Activated CD8-positive, alpha-beta memory T cell treated with anti-CD3 and anti-CD28 coated beads, Interleukin-2, amount 10 ng/mL, durations not matched to agents 7 days and 5 days (primary cell): ENCODE measurements around the gene MRRF. TPM values are rescaled to one million over a fixed set of nuclear protein-coding genes. Genes with fewer than 3 reads are reported as not detected.

Experiments used
- ATAC-seq: fragments of 150-1000 bp; cut with Tn5 transposase; one replicate; pipeline ENCODE4 v1.10.0; 2021; ENCODE audit warnings: moderate library complexity
- CTCF ChIA-PET: fragments of 350-600 bp; sonication (Branson Sonifier 250); formaldehyde crosslinking; loops from one replicate; lab custom pipeline; 2021; ENCODE audit warnings: antibody characterized with exemption; lab: Charles Lee
- DNase-seq: peaks from one replicate; pipeline ENCODE4 v3.0.0-alpha.2; 2020
- H3K27ac Mint-ChIP-seq: one replicate; pipeline ENCODE4 v1.8.0; 2021; ENCODE audit warnings: mild to moderate bottlenecking, mixed read lengths
- H3K27me3 Mint-ChIP-seq: one replicate; pipeline ENCODE4 v1.8.0; 2021; ENCODE audit warnings: mixed read lengths
- H3K36me3 Mint-ChIP-seq: one replicate; pipeline ENCODE4 v1.8.0; 2021; ENCODE audit warnings: mild to moderate bottlenecking, mixed read lengths
- H3K4me1 Mint-ChIP-seq: one replicate; pipeline ENCODE4 v1.8.0; 2021; ENCODE audit warnings: mixed read lengths
- H3K4me3 Mint-ChIP-seq: one replicate; pipeline ENCODE4 v1.8.0; 2021; ENCODE audit warnings: mild to moderate bottlenecking, moderate library complexity, mixed read lengths
- H3K9me3 Mint-ChIP-seq: one replicate; pipeline ENCODE4 v1.8.0; 2022; ENCODE audit warnings: low read depth, mixed read lengths
- total RNA-seq, 2 experiments: library from RNA; stranded (reverse); gene quantifications; one replicate each; pipeline ENCODE4 v1.2.3, GENCODE V29; 2021

The MRRF gene
- total RNA-seq, 2 experiments from 2014 or later: 27.9 to 39.5 TPM

DNA sequence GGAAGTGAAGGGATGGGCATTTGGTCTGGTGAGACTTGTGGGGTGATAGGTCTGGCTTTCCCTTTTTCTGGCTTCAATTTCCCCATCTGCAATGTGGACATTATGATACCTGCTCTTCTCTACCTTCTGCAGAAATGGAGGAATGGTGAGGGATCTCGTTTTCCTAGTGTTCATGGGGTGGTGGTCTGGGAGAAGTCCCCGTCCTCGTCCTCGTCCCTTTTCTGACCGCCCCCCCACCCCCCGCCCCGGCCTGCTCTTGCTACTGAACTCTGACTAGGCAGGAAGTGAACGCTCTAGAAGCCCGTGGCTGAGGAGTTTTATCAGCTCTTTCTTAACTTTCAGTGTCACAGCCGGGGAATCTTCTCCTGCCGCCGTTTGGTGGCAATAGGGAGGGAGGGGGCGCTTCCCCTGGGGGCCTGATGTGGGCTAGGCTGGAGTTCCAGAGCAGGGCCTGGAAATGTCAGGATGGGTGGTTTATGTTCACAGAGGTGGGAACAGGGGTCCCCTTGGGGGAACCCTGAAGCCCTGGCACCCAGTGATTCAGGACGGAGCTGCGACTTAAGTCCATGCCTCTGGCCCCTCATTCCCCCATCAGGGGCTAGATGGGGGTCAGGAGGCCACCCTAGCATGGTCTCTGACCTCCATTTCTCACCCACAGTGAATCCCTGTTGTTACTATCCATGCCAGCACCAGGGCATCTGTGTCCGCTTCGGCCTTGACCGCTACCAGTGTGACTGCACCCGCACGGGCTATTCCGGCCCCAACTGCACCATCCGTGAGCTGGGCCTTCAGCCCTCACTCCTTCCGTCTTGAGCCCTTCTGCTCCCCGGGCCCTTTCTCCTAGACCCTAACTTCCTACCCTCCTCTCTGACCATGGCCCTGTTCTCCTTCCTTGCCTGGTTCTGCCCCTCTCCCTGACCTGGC, 112.8 kb downstream of the MRRF start:
- no peak for ATAC-seq
- no peak for DNase-seq
- CTCF ChIA-PET: no interaction called here
- Mint-ChIP-seq H3K4me1 (no peaks in the 10 kb centered on the region), H3K9me3 (peaks cover 6% of the 10 kb centered on the region), H3K4me3 (no peak overlapping the region), H3K27ac (no peak overlapping the region), H3K36me3 (no peaks in the 10 kb centered on the region), H3K27me3 (peaks cover 13% of the 10 kb centered on the region)

DNA sequence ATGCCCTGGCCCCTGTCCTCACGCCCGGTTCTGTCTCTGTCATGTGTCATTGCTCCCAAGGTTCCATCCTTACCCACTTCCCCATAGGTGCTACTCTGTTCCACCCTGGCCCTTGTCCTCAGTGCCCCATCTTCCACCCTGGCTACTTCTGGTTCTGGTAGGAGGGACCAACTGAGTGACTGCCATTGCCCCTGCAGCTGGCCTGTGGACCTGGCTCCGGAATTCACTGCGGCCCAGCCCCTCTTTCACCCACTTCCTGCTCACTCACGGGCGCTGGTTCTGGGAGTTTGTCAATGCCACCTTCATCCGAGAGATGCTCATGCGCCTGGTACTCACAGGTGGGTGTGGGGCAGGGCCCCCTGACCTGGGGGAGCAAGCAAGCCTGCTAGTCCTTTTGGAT, 113.6 kb downstream of the MRRF start:
- CTCF ChIA-PET: no interaction called here
- H3K27ac Mint-ChIP-seq: no peak overlapping the region
- H3K27me3 Mint-ChIP-seq: peaks cover 11% of the 10 kb centered on the region
- DNase-seq: no peak
- H3K4me1 Mint-ChIP-seq: no peaks in the 10 kb centered on the region
- no peak for ATAC-seq
- peaks cover 6% of the 10 kb centered on the region for H3K9me3 Mint-ChIP-seq
- H3K4me3 Mint-ChIP-seq: no peak overlapping the region
- no peaks in the 10 kb centered on the region for H3K36me3 Mint-ChIP-seq

DNA sequence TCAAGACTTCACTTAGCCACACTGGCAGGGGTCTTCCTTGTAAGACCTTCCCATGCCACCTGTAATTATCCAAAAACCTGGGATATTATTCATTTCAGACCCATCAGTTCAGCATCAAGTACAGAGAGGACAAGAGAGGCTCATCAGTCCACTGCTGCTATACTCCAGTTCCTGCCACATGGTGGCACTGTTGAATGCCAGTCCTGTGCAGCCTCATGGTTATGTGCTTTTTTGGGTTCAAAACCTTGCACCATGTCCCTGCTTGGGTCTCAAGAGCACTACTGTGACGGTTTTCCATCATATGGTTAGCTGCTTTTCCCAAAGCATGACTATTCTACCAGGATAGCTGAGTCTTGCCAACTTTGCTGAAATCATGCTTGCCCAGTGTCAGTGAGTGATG, 114.7 kb downstream of the MRRF start:
- H3K27ac Mint-ChIP-seq: no peak overlapping the region
- H3K36me3 Mint-ChIP-seq: no peaks in the 10 kb centered on the region
- no peak overlapping the region for H3K4me3 Mint-ChIP-seq

DNA sequence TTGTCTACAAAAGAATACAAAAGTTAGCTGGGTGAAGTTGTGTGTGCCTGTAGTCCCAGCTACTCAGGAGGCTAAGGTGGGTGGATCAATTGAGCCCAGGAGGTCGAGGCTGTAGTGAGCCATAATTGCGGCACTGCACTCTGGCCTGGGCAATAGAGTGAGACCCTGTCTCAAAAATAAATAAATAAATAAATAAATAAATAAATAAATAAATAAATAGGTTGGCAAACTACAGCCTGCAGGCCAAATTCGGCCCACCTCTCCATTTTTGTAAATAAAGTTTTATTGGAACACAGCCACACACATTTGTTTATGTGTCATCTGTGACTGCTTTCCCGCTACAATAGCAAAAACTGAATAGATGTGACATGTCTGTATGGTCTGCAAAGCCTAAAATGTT, 115.6 kb downstream of the MRRF start:
- H3K4me1 Mint-ChIP-seq: no peaks in the 10 kb centered on the region
- no peak for ATAC-seq
- DNase-seq: no peak
- peaks cover 11% of the 10 kb centered on the region for H3K27me3 Mint-ChIP-seq
- H3K36me3 Mint-ChIP-seq: no peaks in the 10 kb centered on the region
- peaks cover 6% of the 10 kb centered on the region for H3K9me3 Mint-ChIP-seq
- H3K4me3 Mint-ChIP-seq: no peak overlapping the region
- CTCF ChIA-PET: no interaction called here
- no peak overlapping the region for H3K27ac Mint-ChIP-seq

More for the DNA sequence above, 114.7 kb downstream of the MRRF start:
- CTCF ChIA-PET: no interaction called here
- Mint-ChIP-seq H3K27me3 (peaks cover 11% of the 10 kb centered on the region), H3K9me3 (peaks cover 6% of the 10 kb centered on the region), H3K4me1 (no peaks in the 10 kb centered on the region)
- DNase-seq (no peak), ATAC-seq (no peak)

Other genes with a start within 250 kb of the MRRF start
- gene TTLL11, start 171.6 kb upstream of the MRRF start, total RNA-seq: 1 to 10 TPM; 2.2 to 2.5 TPM
- gene NDUFA8, start 105.1 kb upstream of the MRRF start, total RNA-seq: 10 to 100 TPM; 36.4 to 49.1 TPM
- not detected for gene MORN5, start 105.0 kb upstream of the MRRF start, total RNA-seq
- gene LHX6, start 35.9 kb upstream of the MRRF start, total RNA-seq: not detected
- 10 to 100 TPM; 23.8 to 24.4 TPM for gene RBM18, start within 50 bp of the MRRF start, total RNA-seq
- gene PTGS1, start 106.1 kb downstream of the MRRF start, total RNA-seq: 1 to 10 TPM in 1 of 2 experiments, under 1 TPM in 1; 0.35 to 1.0 TPM
- gene OR1J1, start 213.0 kb downstream of the MRRF start, total RNA-seq: not detected
- gene OR1J2, start 245.9 kb downstream of the MRRF start, total RNA-seq: not detected